Fibroblast of pulmonary artery (primary cell): ENCODE results near the gene PRKG1.

Experiments
- DNase-seq: peaks from one replicate; pipeline ENCODE4 v3.0.0-alpha.2; 2010; ENCODE audit warnings: low read depth
- H3K4me3 ChIP-seq: replicated peaks from 2 replicates; pipeline ENCODE4 v1.5.1; 2011; ENCODE audit warnings: low read depth, mild to moderate bottlenecking, control low read depth, low read length, moderate library complexity
- CTCF ChIP-seq: IDR thresholded peaks from 2 replicates; pipeline ENCODE4 v1.5.1; 2011; ENCODE audit warnings: mild to moderate bottlenecking, control low read depth, low read length, inconsistent platforms; ENCODE audit errors: missing control alignments

The PRKG1 gene

GRCh38 chr10:51357170-51357569 is 282.9 kb downstream of the PRKG1 start:
- TF ChIP-seq CTCF: no peak
- no peak overlapping the region for H3K4me3 ChIP-seq
- DNase-seq: no peak

- DNase-seq: no peak
- no peak for TF ChIP-seq CTCF
Observed at GRCh38 chr10:51358227-51358626, 283.9 kb downstream of the PRKG1 start.

GRCh38 chr10:51363415-51363814 is 289.1 kb downstream of the PRKG1 start:
- TF ChIP-seq CTCF: no peak
- no peak overlapping the region for H3K4me3 ChIP-seq
- no peak for DNase-seq

More at GRCh38 chr10:51358227-51358626, 283.9 kb downstream of the PRKG1 start:
- no peak overlapping the region for H3K4me3 ChIP-seq

- no peak overlapping the region for H3K4me3 ChIP-seq
- no peak for DNase-seq
- no peak for TF ChIP-seq CTCF
Observed at GRCh38 chr10:51364674-51365073, 290.4 kb downstream of the PRKG1 start.

- TF ChIP-seq CTCF: no peak
- H3K4me3 ChIP-seq: no peak overlapping the region
- no peak for DNase-seq
Observed at GRCh38 chr10:51366044-51366443, 291.8 kb downstream of the PRKG1 start.

GRCh38 chr10:51367127-51367526 is 292.8 kb downstream of the PRKG1 start:
- no peak overlapping the region for H3K4me3 ChIP-seq
- no peak for TF ChIP-seq CTCF
- DNase-seq: no peak

GRCh38 chr10:51367694-51368093 is 293.4 kb downstream of the PRKG1 start:
- no peak overlapping the region for H3K4me3 ChIP-seq
- DNase-seq: no peak
- TF ChIP-seq CTCF: no peak
